Nephron progenitor cell (in vitro differentiated cells): ENCODE data around the gene TMEM229A.
"Not testable (repeated sequence)": the region's sequence is repeated elsewhere in the genome, so short reads cannot be mapped to it uniquely, and the experiment has no call there.

ENCODE experiments used
- DNase-seq: peaks from one replicate; pipeline ENCODE4 v3.0.0; 2021
- H3K27ac Mint-ChIP-seq: 2 replicates; pipeline ENCODE4 v1.8.0; 2021; ENCODE audit warnings: mild to moderate bottlenecking, moderate library complexity, mixed read lengths
- H3K27me3 Mint-ChIP-seq: 2 replicates; pipeline ENCODE4 v1.8.0; 2021; ENCODE audit warnings: mild to moderate bottlenecking, low read depth, mixed read lengths; ENCODE audit not compliant: poor library complexity
- H3K36me3 Mint-ChIP-seq: 2 replicates; pipeline ENCODE4 v1.8.0; 2021; ENCODE audit warnings: low read depth, mixed read lengths
- H3K4me1 Mint-ChIP-seq: 2 replicates; pipeline ENCODE4 v1.8.0; 2021; ENCODE audit warnings: mixed read lengths
- H3K4me3 Mint-ChIP-seq: 2 replicates; pipeline ENCODE4 v1.8.0; 2021; ENCODE audit warnings: mild to moderate bottlenecking, moderate library complexity, mixed read lengths
- H3K9me3 Mint-ChIP-seq: 2 replicates; pipeline ENCODE4 v1.8.0; 2021; ENCODE audit warnings: mild to moderate bottlenecking, moderate library complexity, mixed read lengths
- CTCF ChIP-seq: fragments of 200-600 bp; sonication (generic); IDR thresholded peaks from 2 replicates; pipeline ENCODE4 v1.5.0; 2021; ENCODE audit warnings: antibody characterized with exemption

Gene TMEM229A

GRCh38 chr7:124057872-124058271, 25.0 kb upstream of the TMEM229A start:
- no peaks in the 10 kb centered on the region for H3K9me3 Mint-ChIP-seq

GRCh38 chr7:124056234-124056633, 23.4 kb upstream of the TMEM229A start:
- DNase-seq: no peak
- Mint-ChIP-seq H3K9me3 (no peaks in the 10 kb centered on the region), H3K4me3 (no peak overlapping the region), H3K27me3 (peaks cover 3% of the 10 kb centered on the region), H3K27ac (no peak overlapping the region), H3K4me1 (no peaks in the 10 kb centered on the region), H3K36me3 (no peaks in the 10 kb centered on the region)
- TF ChIP-seq CTCF: no peak

More at GRCh38 chr7:124057872-124058271, 25.0 kb upstream of the TMEM229A start:
- no peaks in the 10 kb centered on the region for H3K36me3 Mint-ChIP-seq
- no peak for DNase-seq
- no peak for TF ChIP-seq CTCF
- H3K27ac Mint-ChIP-seq: no peak overlapping the region
- H3K4me1 Mint-ChIP-seq: no peaks in the 10 kb centered on the region
- H3K4me3 Mint-ChIP-seq: no peak overlapping the region
- H3K27me3 Mint-ChIP-seq: peaks cover 6% of the 10 kb centered on the region

- no peak for TF ChIP-seq CTCF
- Mint-ChIP-seq H3K27me3 (peaks cover 3% of the 10 kb centered on the region), H3K4me1 (no peaks in the 10 kb centered on the region), H3K9me3 (no peaks in the 10 kb centered on the region), H3K4me3 (no peak overlapping the region), H3K27ac (no peak overlapping the region), H3K36me3 (no peaks in the 10 kb centered on the region)
- DNase-seq: no peak
Observed at GRCh38 chr7:124051681-124052377, 19.0 kb upstream of the TMEM229A start.

- no peak overlapping the region for H3K27ac Mint-ChIP-seq
- H3K4me3 Mint-ChIP-seq: no peak overlapping the region
- no peak for DNase-seq
- H3K36me3 Mint-ChIP-seq: no peaks in the 10 kb centered on the region
- TF ChIP-seq CTCF: no peak
- no peaks in the 10 kb centered on the region for H3K27me3 Mint-ChIP-seq
- H3K4me1 Mint-ChIP-seq: no peaks in the 10 kb centered on the region
- no peaks in the 10 kb centered on the region for H3K9me3 Mint-ChIP-seq
Observed at GRCh38 chr7:124042826-124043225, 10.0 kb upstream of the TMEM229A start.

GRCh38 chr7:124041439-124041838, 8.6 kb upstream of the TMEM229A start:
- Mint-ChIP-seq H3K27me3 (no peaks in the 10 kb centered on the region), H3K27ac (no peak overlapping the region), H3K9me3 (no peaks in the 10 kb centered on the region), H3K4me1 (no peaks in the 10 kb centered on the region), H3K4me3 (no peak overlapping the region), H3K36me3 (no peaks in the 10 kb centered on the region)
- TF ChIP-seq CTCF: no peak
- no peak for DNase-seq

GRCh38 chr7:124037902-124038301, 5.0 kb upstream of the TMEM229A start:
- not testable (repeated sequence) for H3K4me3 Mint-ChIP-seq, H3K27ac Mint-ChIP-seq, H3K36me3 Mint-ChIP-seq, H3K4me1 Mint-ChIP-seq, DNase-seq, H3K9me3 Mint-ChIP-seq
- H3K27me3 Mint-ChIP-seq: peaks cover 16% of the 10 kb centered on the region
